B cell (primary cell): ENCODE results near the gene KLF3. TPM values are rescaled to one million over a fixed set of nuclear protein-coding genes. Genes with fewer than 3 reads are reported as not detected.
"Not testable (repeated sequence)": the region's sequence is repeated elsewhere in the genome, so short reads cannot be mapped to it uniquely, and the experiment has no call there.

ENCODE experiments used
- ATAC-seq: fragments of 200-7000 bp; cut with Tn5 transposase; one replicate; pipeline ENCODE4 v1.10.0; 2021; ENCODE audit warnings: low read depth, mild to moderate bottlenecking, moderate number of reproducible peaks, moderate library complexity
- CTCF ChIA-PET: fragments of 350-600 bp; sonication (Branson Sonifier 250); formaldehyde crosslinking; loops from one replicate; lab custom pipeline; 2021; ENCODE audit warnings: antibody characterized with exemption, inconsistent platforms; lab: Charles Lee
- POLR2A ChIA-PET: fragments of 350-600 bp; sonication (Branson Sonifier 250); formaldehyde crosslinking; loops from one replicate; lab custom pipeline; 2021; ENCODE audit warnings: antibody characterized with exemption; lab: Charles Lee
- DNase-seq: peaks from one replicate; pipeline ENCODE4 v3.0.0; 2013
- H2AFZ ChIP-seq: 2 replicates; pipeline ENCODE4 v1.6.1; 2012; ENCODE audit warnings: mild to moderate bottlenecking, low read depth, low read length; ENCODE audit not compliant: insufficient read depth, poor library complexity, severe bottlenecking
- H3K27ac ChIP-seq, 2 donors: 1 replicate in 1 of 2; 2 replicates in 1 of 2; pipeline ENCODE4 v1.5.1; 2012 to 2013; ENCODE audit warnings: low read length in 2 of 2, mild to moderate bottlenecking in 2 of 2, moderate library complexity in 1 of 2
- H3K27me3 ChIP-seq, 4 experiments: fragments of 200-600 bp in 1 of 4; sonication (generic) in 1 of 4; replicated peaks in 1 of 4; 1 replicate in 2 of 4; 2 replicates in 2 of 4; pipeline versions ENCODE4 v1.6.1 to v1.7.0; 2013 to 2016; ENCODE audit warnings: low read length in 3 of 4, mild to moderate bottlenecking in 2 of 4, mixed read lengths in 1 of 4, moderate library complexity in 1 of 4; ENCODE audit not compliant: insufficient read depth in 4 of 4, control insufficient read depth in 3 of 4; ENCODE audit errors: control extremely low read depth in 1 of 4
- H3K36me3 ChIP-seq, 2 experiments: replicated peaks in 1 of 2; 1 replicate in 1 of 2; 2 replicates in 1 of 2; pipeline versions ENCODE4 v1.6.1 to v1.7.1; 2013; ENCODE audit warnings: low read length in 1 of 2; ENCODE audit not compliant: insufficient read depth in 2 of 2, control insufficient read depth in 1 of 2; ENCODE audit errors: control extremely low read depth in 1 of 2, extremely low read depth in 1 of 2
- H3K4me1 ChIP-seq, 2 donors: fragments of 200-600 bp in 1 of 2; sonication (generic) in 1 of 2; 1 replicate in 1 of 2; 2 replicates in 1 of 2; pipeline versions ENCODE4 v1.5.1 to v1.6.1; 2013 to 2017; ENCODE audit warnings: low read length in 2 of 2; ENCODE audit not compliant: control insufficient read depth in 2 of 2, insufficient read depth in 2 of 2
- H3K4me2 ChIP-seq: replicated peaks from 2 replicates; pipeline ENCODE3; 2012; ENCODE audit warnings: mild to moderate bottlenecking, low read depth, low read length; ENCODE audit not compliant: poor library complexity, severe bottlenecking
- H3K4me3 ChIP-seq, 5 experiments: fragments of 200-600 bp in 1 of 5; sonication (generic) in 1 of 5; 1 replicate in 3 of 5; 2 replicates in 2 of 5; pipeline versions ENCODE4 v1.5.1 to v1.7.0; 2011 to 2016; ENCODE audit warnings: low read length in 4 of 5, mild to moderate bottlenecking in 4 of 5, low read depth in 2 of 5, control low read depth in 1 of 5, moderate library complexity in 1 of 5; ENCODE audit not compliant: insufficient read depth in 1 of 5; ENCODE audit errors: control extremely low read depth in 1 of 5, extremely low read depth in 1 of 5
- H3K79me2 ChIP-seq: fragments of 200-600 bp; sonication (generic); one replicate; pipeline ENCODE4 v1.6.0; 2016; ENCODE audit warnings: low read length; ENCODE audit not compliant: control insufficient read depth, insufficient read depth
- H3K9ac ChIP-seq: fragments of 200-600 bp; sonication (generic); 2 replicates; pipeline ENCODE4 v1.6.1; 2017; ENCODE audit warnings: mild to moderate bottlenecking, low read length, moderate library complexity
- H3K9me3 ChIP-seq, 3 donors: one replicate each; pipeline versions ENCODE4 v1.6.1 to v1.7.1; 2013; ENCODE audit warnings: low read length in 2 of 3; ENCODE audit not compliant: control insufficient read depth in 2 of 3, insufficient read depth in 1 of 3; ENCODE audit errors: control extremely low read depth in 1 of 3
- H4K20me1 ChIP-seq: 2 replicates; pipeline ENCODE4 v1.6.0; 2012; ENCODE audit warnings: mild to moderate bottlenecking, low read length; ENCODE audit not compliant: insufficient read depth, control insufficient read depth, poor library complexity, severe bottlenecking
- H3K27ac Mint-ChIP-seq: one replicate; pipeline ENCODE4 v1.8.0; 2021; ENCODE audit warnings: mixed read lengths
- H3K27me3 Mint-ChIP-seq: one replicate; pipeline ENCODE4 v1.8.0; 2021; ENCODE audit warnings: mixed read lengths
- H3K4me1 Mint-ChIP-seq: one replicate; pipeline ENCODE4 v1.8.0; 2021; ENCODE audit warnings: mixed read lengths
- H3K4me3 Mint-ChIP-seq: one replicate; pipeline ENCODE4 v1.8.0; 2021; ENCODE audit warnings: mixed read lengths
- H3K9me3 Mint-ChIP-seq: one replicate; pipeline ENCODE4 v1.8.0; 2022; ENCODE audit warnings: mixed read lengths; ENCODE audit not compliant: insufficient read depth
- EZH2 ChIP-seq: IDR thresholded peaks from 2 replicates; pipeline ENCODE4 v1.6.1; 2012; ENCODE audit warnings: borderline replicate concordance, low read depth, mild to moderate bottlenecking, moderate library complexity, low read length; ENCODE audit not compliant: insufficient read depth, poor library complexity, severe bottlenecking
- WGBS: methylation state at CpG from one replicate; pipeline ENCODE4 v1.1.5; 2013; ENCODE audit warnings: missing lambda C conversion rate; ENCODE audit not compliant: insufficient coverage; 5-methylcytosine and 5-hydroxymethylcytosine counted together
- intact Hi-C: fragments of 100-400 bp; cut with micrococcal nuclease; formaldehyde crosslinking; loops from one replicate; pipeline ENCODE4 v1.10.0; 2022
- polyA plus RNA-seq: library from polyadenylated mRNA; depleted of rRNA; stranded (reverse); fragments of >200 nt; gene quantifications from 2 replicates; pipeline ENCODE4 v1.2.3, GENCODE V29; 2012
- total RNA-seq, 2 donors: library from RNA; stranded (reverse); fragments of 120-200 nt in 1 of 2; gene quantifications; 1 replicate in 1 of 2; 2 replicates in 1 of 2; pipeline versions ENCODE4 v1.2.3 to v1.2.4, GENCODE V29; 2013 to 2022
- TF ChIP-seq, protein P1 (sequence below): fragments of 200-600 bp; IDR thresholded peaks from one replicate; pipeline ENCODE4 v1.8.0; 2022; ENCODE audit warnings: antibody characterized with exemption, mild to moderate bottlenecking

KLF3 gene
- total and polyA plus RNA-seq, 2 donors (not counting 1 experiment from before 2014, with no cell fraction given): 32.9 to 51.9 TPM

DNA sequence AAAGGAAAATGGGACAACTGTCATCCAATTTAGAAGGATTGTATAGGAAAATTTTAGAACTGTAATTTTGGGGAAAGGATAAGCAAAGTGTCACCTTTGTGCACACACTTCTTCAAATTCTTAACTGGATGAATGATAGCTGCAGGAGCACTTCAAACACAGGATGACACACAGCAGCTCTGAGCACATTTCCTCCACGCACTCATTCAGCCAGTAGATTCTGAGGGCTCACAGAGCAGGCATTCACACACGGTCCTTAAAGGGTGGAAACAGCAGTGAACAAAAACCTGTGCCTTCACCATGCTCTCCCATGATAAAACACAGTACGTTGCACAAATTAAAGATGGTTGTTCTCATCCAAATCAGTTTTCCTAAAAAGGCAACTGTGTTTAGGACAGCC lies 38.5 kb upstream of the KLF3 start:
- CTCF ChIA-PET: no interaction called here

DNA sequence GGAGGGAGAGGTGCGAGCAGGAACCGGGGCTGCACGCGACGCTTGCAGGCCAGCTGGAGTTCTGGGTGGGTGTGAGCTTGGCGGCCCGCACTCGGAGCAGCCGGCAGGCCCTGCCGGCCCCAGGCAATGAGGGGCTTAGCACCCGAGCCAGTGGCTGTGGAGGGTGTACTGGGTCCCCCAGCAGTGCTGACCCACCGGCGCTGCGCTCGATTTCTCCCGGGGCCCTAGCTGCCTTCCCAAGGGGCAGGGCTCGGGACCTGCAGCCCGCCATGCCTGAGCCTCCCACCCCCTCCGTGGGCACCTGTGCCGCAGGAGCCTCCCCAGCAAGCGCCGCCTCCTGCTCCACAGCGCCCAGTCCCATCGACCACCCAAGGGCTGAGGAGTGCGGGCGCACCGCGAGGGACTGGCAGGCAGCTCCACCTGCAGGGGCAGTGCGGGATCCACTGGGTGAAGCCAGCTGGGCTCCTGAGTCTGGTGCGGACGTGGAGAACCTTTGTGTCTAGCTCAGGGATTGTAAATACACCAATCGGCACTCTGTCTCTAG lies 37.0 kb upstream of the KLF3 start:
- H2AFZ ChIP-seq, H3K4me1 Mint-ChIP-seq, H3K9me3 Mint-ChIP-seq, H3K4me2 ChIP-seq, ATAC-seq, DNase-seq, H3K27me3 ChIP-seq, H3K27ac Mint-ChIP-seq, H3K36me3 ChIP-seq, H3K27me3 Mint-ChIP-seq, H3K4me3 ChIP-seq, intact Hi-C loops, H3K9me3 ChIP-seq, H4K20me1 ChIP-seq, H3K9ac ChIP-seq, H3K4me1 ChIP-seq, H3K4me3 Mint-ChIP-seq, H3K79me2 ChIP-seq, H3K27ac ChIP-seq: not testable (repeated sequence)
- 93% methylated on average over 29 of the region's 32 CpGs for WGBS
- POLR2A ChIA-PET: interaction anchor here (0.6 kb wide), 1 partner anchor 400 kb away, joined by 3 read pairs; no protein-coding TSS in a partner anchor
- CTCF ChIA-PET: interaction anchor here (1.0 kb wide), 1 partner anchor 49 kb away, joined by 3 read pairs; no protein-coding TSS in a partner anchor

More for the DNA sequence above, 38.5 kb upstream of the KLF3 start:
- no peaks in the 10 kb centered on the region for H3K27me3 Mint-ChIP-seq
- H3K27ac ChIP-seq: no peak overlapping the region
- H3K4me3 ChIP-seq: no peak overlapping the region
- intact Hi-C loops: no loop called here
- no peaks in the 10 kb centered on the region for H4K20me1 ChIP-seq
- no peak for DNase-seq
- no peak overlapping the region for H3K4me3 Mint-ChIP-seq
- TF ChIP-seq, protein P1, sequence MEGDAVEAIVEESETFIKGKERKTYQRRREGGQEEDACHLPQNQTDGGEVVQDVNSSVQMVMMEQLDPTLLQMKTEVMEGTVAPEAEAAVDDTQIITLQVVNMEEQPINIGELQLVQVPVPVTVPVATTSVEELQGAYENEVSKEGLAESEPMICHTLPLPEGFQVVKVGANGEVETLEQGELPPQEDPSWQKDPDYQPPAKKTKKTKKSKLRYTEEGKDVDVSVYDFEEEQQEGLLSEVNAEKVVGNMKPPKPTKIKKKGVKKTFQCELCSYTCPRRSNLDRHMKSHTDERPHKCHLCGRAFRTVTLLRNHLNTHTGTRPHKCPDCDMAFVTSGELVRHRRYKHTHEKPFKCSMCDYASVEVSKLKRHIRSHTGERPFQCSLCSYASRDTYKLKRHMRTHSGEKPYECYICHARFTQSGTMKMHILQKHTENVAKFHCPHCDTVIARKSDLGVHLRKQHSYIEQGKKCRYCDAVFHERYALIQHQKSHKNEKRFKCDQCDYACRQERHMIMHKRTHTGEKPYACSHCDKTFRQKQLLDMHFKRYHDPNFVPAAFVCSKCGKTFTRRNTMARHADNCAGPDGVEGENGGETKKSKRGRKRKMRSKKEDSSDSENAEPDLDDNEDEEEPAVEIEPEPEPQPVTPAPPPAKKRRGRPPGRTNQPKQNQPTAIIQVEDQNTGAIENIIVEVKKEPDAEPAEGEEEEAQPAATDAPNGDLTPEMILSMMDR: no peak
- TF ChIP-seq EZH2: no peak
- H3K4me1 Mint-ChIP-seq: no peaks in the 10 kb centered on the region
- no peak for ATAC-seq
- no peaks in the 10 kb centered on the region for H3K36me3 ChIP-seq
- no peak overlapping the region for H3K9ac ChIP-seq
- H3K9me3 ChIP-seq: peaks cover 0 to 5% (median 0%) of the 10 kb centered on the region in 3 donors
- H3K4me2 ChIP-seq: no peak overlapping the region
- H3K9me3 Mint-ChIP-seq: no peaks in the 10 kb centered on the region
- H3K79me2 ChIP-seq: no peaks in the 10 kb centered on the region
- H3K4me1 ChIP-seq: no peaks in the 10 kb centered on the region
- WGBS: 91% methylated on average over 3 of the region's 3 CpGs
- H3K27ac Mint-ChIP-seq: no peak overlapping the region
- POLR2A ChIA-PET: no interaction called here
- H3K27me3 ChIP-seq: no peaks in the 10 kb centered on the region
- H2AFZ ChIP-seq: no peak overlapping the region
